SK-N-SH treated with all-trans-retinoic acid at 6 μM for 48 hours (cell line): ENCODE data around the gene LHB.

Experiments
- ARNTL ChIP-seq: fragments of 450-650 bp; formaldehyde crosslinking; IDR thresholded peaks from 2 replicates; pipeline ENCODE4 v1.5.0; 2020; ENCODE audit warnings: low read depth, mild to moderate bottlenecking, moderate library complexity, borderline replicate concordance
- PATZ1 ChIP-seq: fragments of 250-450 bp; sonication (Bioruptor Pico); IDR thresholded peaks from 2 replicates; pipeline ENCODE4 v1.8.0; 2020; ENCODE audit warnings: mild to moderate bottlenecking, moderate library complexity, borderline replicate concordance
- TCF4 ChIP-seq: fragments of 250-450 bp; sonication (Bioruptor Pico); IDR thresholded peaks from 2 replicates; pipeline ENCODE4 v1.8.0; 2021; ENCODE audit warnings: mild to moderate bottlenecking, moderate library complexity, borderline replicate concordance
- ZFP3 ChIP-seq: fragments of 250-450 bp; sonication (Bioruptor Pico); IDR thresholded peaks from 2 replicates; pipeline ENCODE4 v1.5.0; 2020; ENCODE audit warnings: mild to moderate bottlenecking, moderate library complexity

GRCh38 chr19:49061445-49061844 is 44.6 kb upstream of the LHB start:
- TF ChIP-seq PATZ1, result no peak
- no peak for TF ChIP-seq ARNTL
- no peak for TF ChIP-seq ZFP3 (CRISPR knock-in tag)
- TF ChIP-seq TCF4, result no peak
